Gastroesophageal sphincter (tissue), 2 donors: ENCODE measurements around the gene HPF1.

ENCODE experiments used
- POLR2A ChIP-seq, 2 donors: fragments of 450-650 bp; IDR thresholded peaks; one replicate each; pipeline ENCODE4 v1.6.1; 2017; ENCODE audit warnings: antibody characterized with exemption in 2 of 2, mild to moderate bottlenecking in 2 of 2, moderate library complexity in 1 of 2
- POLR2AphosphoS5 ChIP-seq: sonication (generic); formaldehyde crosslinking; IDR thresholded peaks from one replicate; pipeline ENCODE4 v1.6.1; 2017; ENCODE audit warnings: antibody characterized with exemption

DNA sequence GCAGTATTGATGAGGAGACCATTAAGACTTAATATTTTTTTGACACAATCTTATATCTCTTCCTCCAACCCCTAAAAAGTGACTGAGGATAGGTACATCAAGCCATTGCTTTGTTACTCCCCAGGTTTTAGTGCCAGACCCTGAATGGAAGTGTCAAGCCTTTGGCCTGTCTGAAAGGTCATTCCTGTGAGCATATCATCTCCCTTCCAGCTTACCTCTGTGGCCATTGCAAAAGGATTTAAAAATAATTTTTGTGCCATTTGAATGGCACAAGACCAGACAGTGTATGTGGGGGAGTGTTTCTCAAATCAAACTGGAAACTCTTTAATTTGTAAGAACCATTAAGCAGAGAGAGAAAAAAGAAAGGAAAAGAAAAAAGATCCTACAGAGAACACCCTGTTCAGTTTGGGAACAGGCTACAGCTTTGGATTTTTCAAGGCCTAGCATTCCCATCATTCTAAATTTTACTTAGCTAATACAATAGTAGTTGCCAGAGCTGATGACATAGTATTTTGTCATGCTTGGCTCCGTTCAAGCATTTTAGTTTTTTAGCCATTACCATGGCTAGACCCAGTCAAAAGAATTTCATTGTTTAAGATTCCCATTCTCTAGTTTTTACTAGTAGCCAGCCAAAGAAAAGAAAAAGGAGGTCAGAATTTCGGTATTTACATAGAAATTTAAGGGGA lies 49.6 kb downstream of the HPF1 start:
- TF ChIP-seq POLR2A (IDR thresholded peaks at IDR 0.05) (no peak), POLR2AphosphoS5 (no peak)
